GM10266 (cell line): ENCODE data around the gene AHRR.

Experiments
- DNase-seq: peaks from one replicate; pipeline ENCODE4 v3.0.0; 2012; ENCODE audit errors: extremely low spot score
- CTCF ChIP-seq: IDR thresholded peaks from 2 replicates; pipeline ENCODE4 v1.5.1; 2012; ENCODE audit warnings: mild to moderate bottlenecking, low read depth; ENCODE audit not compliant: control insufficient read depth, insufficient read depth; ENCODE audit errors: missing control alignments

The AHRR gene

GRCh38 chr5:322942-323879 lies 1.7 kb downstream of the AHRR start:
- DNase-seq = no peak
- no peak for TF ChIP-seq CTCF

- TF ChIP-seq CTCF = no peak
- no peak for DNase-seq
Observed at GRCh38 chr5:324736-325612, 3.5 kb downstream of the AHRR start.

- TF ChIP-seq CTCF = no peak
- no peak for DNase-seq
Observed at GRCh38 chr5:326109-326508, 4.6 kb downstream of the AHRR start.

DNA sequence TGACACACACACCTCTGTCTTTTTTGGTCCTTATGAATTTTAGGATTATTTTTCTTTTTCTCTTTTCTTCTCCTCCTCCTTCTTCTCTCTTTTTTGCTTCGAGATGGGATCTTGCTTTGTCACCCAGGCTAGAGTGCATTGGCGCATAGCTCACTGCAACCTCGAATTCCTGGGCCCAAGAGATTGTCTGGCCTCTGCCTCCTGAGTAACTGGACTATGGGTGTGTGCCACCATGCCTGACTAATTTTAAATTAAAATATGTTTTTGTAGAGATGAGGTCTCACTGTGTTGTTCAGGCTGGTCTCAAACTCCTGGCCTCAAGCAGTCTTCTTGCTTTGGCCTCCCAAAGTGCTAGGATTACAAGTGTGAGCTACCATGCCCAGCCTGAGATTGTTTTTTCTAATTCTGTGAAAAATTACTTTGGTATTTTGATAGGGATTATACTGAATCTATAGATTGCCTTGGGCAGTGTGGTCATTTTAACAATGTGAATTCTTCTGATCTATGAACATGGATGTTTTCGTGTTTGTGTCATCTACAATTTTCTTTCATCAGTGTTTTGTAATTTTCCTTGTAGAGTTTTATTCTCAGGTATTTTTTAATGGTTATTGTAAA lies 7.7 kb downstream of the AHRR start:
- no peak for DNase-seq
- no peak for TF ChIP-seq CTCF

DNA sequence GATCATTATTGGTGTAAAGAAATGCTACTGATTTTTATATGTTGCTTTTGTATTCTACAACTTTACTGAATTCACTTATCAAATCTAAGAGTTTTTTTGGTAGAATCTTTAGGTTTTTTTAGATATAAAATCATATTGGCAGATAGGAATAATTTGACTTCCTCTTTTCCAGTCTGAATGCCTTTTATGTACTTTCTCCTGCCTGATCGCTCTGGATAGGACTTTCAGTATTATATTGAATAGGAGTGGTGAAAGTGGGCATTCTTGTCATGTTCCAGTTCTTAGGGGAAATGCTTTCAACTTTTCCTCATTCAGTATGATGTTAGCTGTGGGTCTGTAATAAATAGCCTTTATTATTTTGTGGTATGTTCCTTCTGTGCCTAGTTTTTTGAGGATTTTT lies 8.3 kb downstream of the AHRR start:
- DNase-seq = no peak
- no peak for TF ChIP-seq CTCF

DNA sequence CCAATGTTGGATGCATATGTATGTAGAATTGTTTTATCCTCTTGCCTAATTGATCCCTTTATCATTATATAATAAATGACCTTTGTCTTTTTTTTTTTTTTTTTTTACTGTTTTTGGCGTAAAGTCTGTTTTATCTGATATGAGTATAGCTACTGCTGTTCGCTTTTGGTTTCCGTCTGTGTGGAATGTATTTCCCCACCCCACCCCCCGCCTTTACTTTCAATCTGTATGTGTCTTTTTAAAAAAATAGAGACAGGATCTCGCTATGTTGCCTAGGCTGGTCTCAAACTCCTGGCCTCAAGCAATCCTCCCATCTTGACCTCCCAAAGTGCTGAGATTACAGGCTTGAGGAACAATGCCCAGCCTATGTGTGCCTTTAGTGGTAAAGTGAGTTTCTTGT lies 11.3 kb downstream of the AHRR start:
- no peak for TF ChIP-seq CTCF
- no peak for DNase-seq
